Kidney (tissue), 14 donors: ENCODE data around the gene MFNG. TPM values are rescaled to one million over a fixed set of nuclear protein-coding genes. Genes with fewer than 3 reads are reported as not detected.
A peak's percentile ranks its signal among the peaks of the same experiment; 100 is the strongest.

Source experiments
- DNase-seq, 5 donors: peaks; one replicate each; pipeline ENCODE4 v3.0.0-alpha.2; 2013 to 2020
- FAIRE-seq: peaks from 2 replicates; lab custom pipeline; 2012; peaks lifted over from hg19 to GRCh38; lab: Jason Lieb, UNC
- H3K27ac ChIP-seq, 2 donors: one replicate each; pipeline ENCODE4 v1.7.0; 2013; ENCODE audit warnings: low read depth in 2 of 2, low read length in 2 of 2, inconsistent platforms in 1 of 2
- H3K27me3 ChIP-seq: one replicate; pipeline ENCODE4 v1.7.1; 2013; ENCODE audit warnings: low read length, inconsistent platforms; ENCODE audit not compliant: control insufficient read depth, insufficient read depth
- H3K36me3 ChIP-seq, 3 donors: one replicate each; pipeline versions ENCODE4 v1.7.0 to v1.7.1; 2013; ENCODE audit warnings: low read length in 3 of 3, control low read depth in 1 of 3, inconsistent platforms in 1 of 3; ENCODE audit not compliant: insufficient read depth in 3 of 3, control insufficient read depth in 2 of 3
- H3K4me1 ChIP-seq, 3 donors: one replicate each; pipeline versions ENCODE4 v1.7.0 to v1.7.1; 2013; ENCODE audit warnings: low read length in 3 of 3, inconsistent platforms in 1 of 3, low read depth in 1 of 3; ENCODE audit not compliant: control insufficient read depth in 2 of 3, insufficient read depth in 2 of 3
- H3K4me3 ChIP-seq, 3 donors: one replicate each; pipeline versions ENCODE4 v1.7.0 to v1.8.1; 2013; ENCODE audit warnings: low read length in 3 of 3, control low read depth in 1 of 3, inconsistent platforms in 1 of 3
- H3K9ac ChIP-seq, 3 donors: one replicate each; pipeline versions ENCODE4 v1.7.0 to v1.7.1; 2013; ENCODE audit warnings: low read length in 3 of 3, control low read depth in 1 of 3, inconsistent platforms in 1 of 3
- H3K9me3 ChIP-seq, 3 donors: one replicate each; pipeline versions ENCODE4 v1.7.0 to v1.7.1; 2013; ENCODE audit warnings: low read length in 3 of 3, control low read depth in 1 of 3, inconsistent platforms in 1 of 3; ENCODE audit not compliant: control insufficient read depth in 2 of 3, insufficient read depth in 1 of 3
- intact Hi-C: fragments of 100-400 bp; cut with DNase I; formaldehyde crosslinking; loops from one replicate; pipeline ENCODE4 v1.11.1; 2022
- polyA plus RNA-seq: library from polyadenylated mRNA; stranded (reverse); fragments of 350-450 nt; fragmentation: Illumina TruSeq; extraction: RNeasy Lipid Tissue Mini Kit (QIAGEN cat#74804); gene quantifications from one replicate; pipeline ENCODE4 v1.2.3, GENCODE V29; 2014; ENCODE audit warnings: low read depth, low replicate concordance; ENCODE audit not compliant: insufficient read depth
- total RNA-seq: library from RNA; stranded (reverse); fragmentation: NEBNext Ultra II Directional; extraction: Animal tissue kit (Norgen Biotek cat#: 25700); gene quantifications from one replicate; pipeline ENCODE4 v1.2.1, GENCODE V29; 2021
- TF ChIP-seq, protein P1 (sequence below): IDR thresholded peaks from 3 replicates; pipeline ENCODE4 v1.5.1; 2012; ENCODE audit warnings: mild to moderate bottlenecking, moderate library complexity, borderline replicate concordance; ENCODE audit not compliant: insufficient read depth; ENCODE audit errors: extremely low read depth
- donor health status: control.
- donor health status: control.
- donor health status: control.
- donor health status: control.
- donor health status: control.
- donor health status: DM: yes; HTN: yes; CAD: no.
- donor health status: Normal renal cell carcinoma (clear cell type).

The MFNG gene
- total and polyA plus RNA-seq, 2 donors from 2014 or later: 9.1 to 31.1 TPM

DNA sequence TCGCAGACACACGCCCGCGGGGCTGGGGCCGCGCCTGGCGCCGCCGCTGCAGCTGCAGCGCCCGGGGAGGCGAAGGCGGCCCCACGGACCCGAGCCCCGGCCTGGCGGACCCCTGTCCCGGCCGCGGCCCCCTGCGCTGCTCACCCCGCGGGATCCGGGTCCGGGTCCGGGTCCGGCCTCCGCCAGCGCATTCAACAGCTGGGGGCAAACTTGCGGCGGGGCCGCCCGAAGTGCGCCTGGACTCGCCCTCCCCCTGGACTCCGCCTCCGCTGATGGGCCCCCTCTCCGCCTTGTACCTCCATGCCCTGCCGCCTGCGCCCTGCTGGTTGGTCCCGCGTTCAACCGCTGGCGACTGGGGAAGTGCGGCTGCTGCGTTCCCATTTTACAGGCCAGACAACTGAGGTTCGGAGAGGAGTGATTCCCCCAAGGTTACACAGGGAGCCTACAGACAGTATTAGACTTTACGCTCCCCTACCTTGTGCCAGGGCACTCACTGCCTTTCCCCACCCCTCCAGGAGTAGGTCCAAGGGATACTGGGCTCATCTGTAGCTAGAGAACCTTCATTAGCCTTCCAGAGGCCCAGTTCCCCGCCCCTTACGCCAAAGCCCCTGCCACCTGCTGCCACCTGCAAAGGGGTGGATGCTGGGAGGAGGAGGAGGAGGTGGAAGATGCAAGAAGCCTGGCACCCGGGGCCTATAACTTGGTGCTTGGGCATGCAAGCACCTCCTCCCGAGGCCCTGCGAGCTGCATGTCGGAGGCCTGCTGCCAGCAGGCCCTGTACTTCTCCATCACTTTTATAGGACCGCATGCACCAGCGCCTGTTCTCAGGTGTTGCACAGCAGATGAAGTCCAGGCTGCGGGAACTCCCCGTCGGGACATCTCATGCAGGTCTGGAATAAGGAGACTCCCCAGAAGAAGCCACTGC is 58.2 kb downstream of the MFNG start:
- H3K9ac ChIP-seq: no peak overlapping the region
- no peak overlapping the region for H3K4me3 ChIP-seq
- H3K36me3 ChIP-seq: no peaks in the 10 kb centered on the region
- peaks cover 6% of the 10 kb centered on the region for H3K27me3 ChIP-seq
- H3K27ac ChIP-seq: no peak overlapping the region
- TF ChIP-seq, protein P1, sequence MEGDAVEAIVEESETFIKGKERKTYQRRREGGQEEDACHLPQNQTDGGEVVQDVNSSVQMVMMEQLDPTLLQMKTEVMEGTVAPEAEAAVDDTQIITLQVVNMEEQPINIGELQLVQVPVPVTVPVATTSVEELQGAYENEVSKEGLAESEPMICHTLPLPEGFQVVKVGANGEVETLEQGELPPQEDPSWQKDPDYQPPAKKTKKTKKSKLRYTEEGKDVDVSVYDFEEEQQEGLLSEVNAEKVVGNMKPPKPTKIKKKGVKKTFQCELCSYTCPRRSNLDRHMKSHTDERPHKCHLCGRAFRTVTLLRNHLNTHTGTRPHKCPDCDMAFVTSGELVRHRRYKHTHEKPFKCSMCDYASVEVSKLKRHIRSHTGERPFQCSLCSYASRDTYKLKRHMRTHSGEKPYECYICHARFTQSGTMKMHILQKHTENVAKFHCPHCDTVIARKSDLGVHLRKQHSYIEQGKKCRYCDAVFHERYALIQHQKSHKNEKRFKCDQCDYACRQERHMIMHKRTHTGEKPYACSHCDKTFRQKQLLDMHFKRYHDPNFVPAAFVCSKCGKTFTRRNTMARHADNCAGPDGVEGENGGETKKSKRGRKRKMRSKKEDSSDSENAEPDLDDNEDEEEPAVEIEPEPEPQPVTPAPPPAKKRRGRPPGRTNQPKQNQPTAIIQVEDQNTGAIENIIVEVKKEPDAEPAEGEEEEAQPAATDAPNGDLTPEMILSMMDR: no peak
- FAIRE-seq (no peak), DNase-seq (peak in 1 of 5 donors; percentile 57)
- H3K9me3 ChIP-seq: no peaks in the 10 kb centered on the region
- intact Hi-C loops: no loop called here
- peaks cover 0 to 4% (median 0%) of the 10 kb centered on the region in 3 donors for H3K4me1 ChIP-seq

DNA sequence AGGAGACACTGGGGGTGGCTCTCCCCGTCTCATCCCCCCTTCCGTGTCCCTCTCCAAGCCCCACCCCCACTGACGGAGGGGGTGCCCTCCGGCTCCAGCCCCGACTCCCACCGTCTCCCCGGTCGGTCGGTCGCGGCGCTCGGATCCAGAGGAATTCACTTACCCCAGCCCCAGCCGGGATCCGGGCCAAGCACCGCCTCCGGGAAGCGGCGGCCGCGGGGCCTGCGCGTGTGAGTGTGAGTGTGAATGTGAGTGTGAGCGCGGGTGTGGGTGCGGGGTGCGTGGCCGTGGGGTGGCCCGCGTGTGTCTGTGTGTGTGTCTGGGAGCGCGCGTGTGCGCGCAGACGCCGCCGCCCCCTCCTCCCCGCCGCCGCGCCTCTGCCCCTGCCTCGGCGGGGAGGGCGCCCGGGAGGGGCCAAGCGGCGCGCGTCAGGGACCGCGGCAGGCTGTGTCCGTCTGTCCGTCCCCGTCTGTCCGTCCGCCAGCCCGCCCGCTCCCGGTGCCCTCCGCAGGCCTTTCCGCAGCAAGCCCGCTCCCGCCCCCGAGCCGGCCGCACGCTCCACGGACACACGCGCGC is 59.0 kb downstream of the MFNG start, which contains the start of gene ELFN2:
TSS of gene ELFN2 (minus strand) at position 345 of the 576 bp plus-strand sequence. CDS start 51,945 bp downstream, outside the sequence.
- peaks cover 6% of the 10 kb centered on the region for H3K27me3 ChIP-seq
- FAIRE-seq (no peak), DNase-seq (peak; percentile 70 to 85 (median 82))
- no peaks in the 10 kb centered on the region for H3K36me3 ChIP-seq
- H3K27ac ChIP-seq: no peak within 1 kb of the TSS
- peak within 1 kb of the TSS in 1 of 3 donors; percentile 33 for H3K4me3 ChIP-seq
- H3K9me3 ChIP-seq: no peaks in the 10 kb centered on the region
- H3K4me1 ChIP-seq: peaks cover 0 to 4% (median 0%) of the 10 kb centered on the region in 3 donors
- intact Hi-C loops: no loop called here
- TF ChIP-seq, protein P1: no peak
- no peak within 1 kb of the TSS for H3K9ac ChIP-seq

DNA sequence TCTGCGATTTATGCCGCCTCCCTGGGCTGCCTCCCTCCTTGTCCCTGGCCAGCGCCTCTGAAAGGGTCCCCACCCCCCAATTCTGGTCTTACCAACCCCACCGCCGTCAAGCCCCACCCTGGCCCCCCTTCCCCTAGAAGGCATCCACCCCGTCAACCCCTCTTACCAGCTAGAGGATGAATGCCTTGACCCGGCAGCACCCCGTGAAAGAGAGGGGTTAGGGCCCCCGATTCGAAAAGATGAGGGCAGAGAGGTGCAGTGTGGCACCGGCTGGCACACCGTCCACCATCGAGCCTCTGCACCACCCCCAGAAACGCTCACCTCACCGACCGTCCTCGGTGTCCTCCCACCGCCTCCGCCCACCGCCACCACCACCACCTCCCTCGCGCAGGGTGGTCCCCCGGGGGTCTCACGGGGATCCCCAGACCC is 59.5 kb downstream of the MFNG start:
- Histone ChIP-seq H3K4me3 (peak overlapping the region in 1 of 3 donors; percentile 33), H3K27me3 (peaks cover 6% of the 10 kb centered on the region), H3K4me1 (peaks cover 0 to 4% (median 0%) of the 10 kb centered on the region in 3 donors), H3K9ac (no peak overlapping the region), H3K9me3 (no peaks in the 10 kb centered on the region), H3K36me3 (no peaks in the 10 kb centered on the region), H3K27ac (no peak overlapping the region)
- FAIRE-seq: no peak
- peak in 1 of 5 donors; percentile 60 for DNase-seq
- intact Hi-C loops: no loop called here
- TF ChIP-seq, protein P1: no peak
